NCI-H774 (cell line): ENCODE results near the gene ACSL6.
"Not testable (repeated sequence)": the region's sequence is repeated elsewhere in the genome, so short reads cannot be mapped to it uniquely, and the experiment has no call there.

Source experiments
- DNase-seq: peaks from one replicate; lab custom pipeline; 2025; lab: John Stamatoyannopoulos, UW

Gene ACSL6

DNA sequence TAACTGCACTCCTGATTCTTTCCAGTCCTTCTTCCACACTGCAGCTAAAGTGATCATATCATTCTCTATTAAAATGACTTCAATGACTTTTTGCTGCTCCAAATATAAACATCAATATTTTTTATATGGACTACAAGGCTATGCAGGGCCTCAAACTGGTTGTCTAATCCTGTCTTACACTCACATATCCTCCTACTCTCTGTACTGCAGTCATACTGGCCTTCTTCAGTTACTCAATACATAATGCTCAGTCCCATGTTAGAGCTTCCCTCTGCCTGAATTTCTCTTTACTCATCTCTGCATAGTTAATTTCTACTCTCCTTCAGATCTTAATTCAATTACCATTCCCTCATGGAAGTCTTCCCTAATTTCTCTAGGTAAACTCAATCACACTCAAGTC lies 69.4 kb downstream of the ACSL6 start:
- DNase-seq, result no peak

DNA sequence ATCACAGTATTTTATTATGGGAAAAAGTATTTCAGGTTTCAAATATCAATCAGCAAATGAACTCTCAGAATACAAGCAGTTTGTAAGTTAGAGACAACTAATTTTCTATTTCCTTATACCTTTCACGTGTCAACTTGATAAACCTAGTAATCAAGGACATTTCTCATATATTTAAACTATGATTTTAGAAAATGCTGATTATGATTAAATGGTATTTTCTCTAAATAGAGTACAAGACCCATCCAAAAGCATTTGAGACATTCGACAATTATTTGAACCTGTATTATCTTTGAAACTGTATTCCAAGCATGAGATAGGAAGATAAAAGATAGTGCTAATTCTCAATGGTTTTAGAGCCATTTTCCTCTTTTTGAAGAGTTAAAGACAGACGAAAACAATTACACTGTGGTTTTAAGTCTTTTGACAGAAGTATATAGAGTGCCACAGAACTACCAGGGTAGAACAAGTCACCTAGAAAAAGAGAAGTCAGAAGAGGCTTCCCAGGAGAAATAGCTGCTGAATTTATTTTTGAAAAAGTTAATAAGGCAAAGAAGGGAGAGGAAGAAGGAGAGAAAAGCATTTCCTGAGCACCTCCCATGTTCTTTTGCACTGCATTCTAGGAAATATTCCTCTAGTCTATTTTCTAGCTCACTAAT lies 71.6 kb downstream of the ACSL6 start:
- no peak for DNase-seq

DNA sequence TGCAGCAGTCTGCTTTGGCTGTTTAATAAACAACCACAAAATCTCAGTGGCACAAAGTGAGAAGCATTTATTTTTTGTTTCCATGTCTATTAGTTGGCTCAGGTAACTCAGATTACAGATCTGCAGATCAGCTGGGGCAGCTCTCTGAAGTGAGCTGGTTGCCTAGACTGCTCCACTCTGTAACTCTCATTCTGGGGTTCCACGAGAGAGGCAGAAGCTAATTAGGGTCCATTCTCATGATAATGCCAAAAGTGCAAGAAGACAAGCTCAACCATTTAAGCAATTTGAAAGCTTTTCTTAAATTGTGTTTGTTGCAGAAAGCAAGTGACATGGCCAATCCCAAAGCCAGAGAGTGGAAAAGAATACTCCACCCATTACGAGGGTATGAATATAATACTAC lies 79.2 kb downstream of the ACSL6 start:
- no peak for DNase-seq

DNA sequence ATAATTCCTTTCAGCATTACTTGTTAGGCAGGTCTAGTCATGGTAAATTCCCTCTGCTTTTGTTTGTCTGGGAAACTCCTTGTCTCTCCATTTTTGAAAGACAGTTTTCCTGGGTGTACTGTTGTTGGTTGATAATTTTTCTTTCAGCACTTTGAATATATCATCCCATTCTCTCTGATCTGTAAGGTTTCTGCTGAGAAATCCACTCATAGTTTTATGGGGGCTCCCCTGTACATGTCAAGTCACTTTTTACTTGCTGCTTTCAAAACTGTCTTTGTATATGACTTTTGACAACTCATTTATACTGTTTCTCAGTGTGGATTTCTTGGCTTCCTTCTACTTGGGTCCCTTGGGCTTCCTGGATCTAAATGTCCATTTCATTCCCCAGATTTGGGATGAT lies 82.5 kb downstream of the ACSL6 start:
- DNase-seq, result no peak

DNA sequence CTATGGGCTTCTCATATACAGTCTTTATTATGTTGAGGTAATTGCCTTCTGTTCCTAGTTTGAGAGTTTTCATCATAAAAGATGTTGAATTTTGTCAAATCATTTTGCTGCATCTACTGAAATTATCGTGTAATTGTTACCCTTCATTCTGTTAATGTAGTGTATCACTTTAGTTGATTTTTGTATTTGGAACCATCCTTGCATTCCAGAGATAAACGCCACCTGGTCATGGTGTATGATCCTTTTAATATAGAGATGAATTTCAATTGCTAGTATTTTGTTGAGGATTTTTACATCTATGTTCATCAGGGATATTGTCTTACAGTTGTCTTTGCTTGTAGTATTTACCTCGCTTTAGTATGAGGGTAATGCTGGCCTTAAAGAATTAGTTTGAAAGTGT lies 85.3 kb downstream of the ACSL6 start:
- no peak for DNase-seq

DNA sequence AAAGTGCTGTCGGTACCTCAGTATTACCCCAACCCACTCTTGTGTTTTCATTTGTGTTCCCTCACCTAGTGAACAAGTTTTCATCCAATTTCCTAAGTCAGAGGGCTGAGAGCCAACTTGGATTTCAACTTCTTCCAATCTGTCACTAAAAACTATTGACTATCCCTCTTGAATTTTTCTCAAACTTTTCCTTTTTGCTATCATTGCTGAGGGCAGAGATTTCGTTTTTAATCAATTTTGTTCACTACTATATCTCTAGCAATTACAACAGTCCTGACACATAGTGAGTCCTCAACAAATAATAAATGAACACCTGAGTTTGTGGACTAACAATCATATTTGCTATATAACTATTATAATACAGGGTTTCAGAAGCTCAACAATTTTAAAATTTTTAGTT lies 95.0 kb downstream of the ACSL6 start:
- DNase-seq, result no peak

DNA sequence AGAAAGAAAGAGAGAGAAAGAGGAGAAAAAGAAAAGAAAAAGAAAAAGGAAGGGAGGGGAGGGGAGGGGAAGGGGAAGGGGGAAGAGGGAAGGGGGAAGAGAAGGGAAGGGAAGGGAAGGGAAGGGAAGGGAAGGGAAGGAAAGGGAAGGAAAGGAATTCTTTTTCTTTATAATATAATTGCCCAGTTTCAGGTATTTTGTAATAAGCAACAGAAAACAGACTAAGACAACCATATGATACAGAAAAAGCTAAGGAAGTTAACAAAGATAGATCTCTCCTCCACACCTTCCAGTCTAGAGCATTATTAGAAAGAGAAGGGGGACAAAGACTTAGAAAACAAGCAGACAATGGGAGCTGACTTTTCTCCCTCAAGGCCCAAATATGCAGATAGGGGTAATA lies 97.0 kb downstream of the ACSL6 start:
- DNase-seq, result no peak

DNA sequence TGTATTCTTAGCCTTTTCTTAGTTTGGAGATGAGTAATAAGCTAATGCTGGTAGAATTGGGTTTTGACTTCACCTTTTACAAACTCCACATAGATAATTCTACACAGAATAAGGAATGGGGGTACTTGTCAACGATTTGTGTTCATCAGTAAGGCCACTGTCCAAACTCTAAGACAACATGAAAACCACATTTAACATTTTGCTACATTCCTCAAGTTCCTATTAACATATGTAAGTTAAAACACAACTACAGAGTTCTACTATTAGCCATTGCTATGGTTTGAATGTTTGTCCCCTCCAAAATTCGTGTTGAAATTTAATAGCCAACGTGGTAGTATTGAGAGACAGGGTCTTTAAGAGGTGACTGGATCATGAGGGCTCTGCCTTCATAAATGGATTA lies 97.9 kb downstream of the ACSL6 start:
- no peak for DNase-seq

DNA sequence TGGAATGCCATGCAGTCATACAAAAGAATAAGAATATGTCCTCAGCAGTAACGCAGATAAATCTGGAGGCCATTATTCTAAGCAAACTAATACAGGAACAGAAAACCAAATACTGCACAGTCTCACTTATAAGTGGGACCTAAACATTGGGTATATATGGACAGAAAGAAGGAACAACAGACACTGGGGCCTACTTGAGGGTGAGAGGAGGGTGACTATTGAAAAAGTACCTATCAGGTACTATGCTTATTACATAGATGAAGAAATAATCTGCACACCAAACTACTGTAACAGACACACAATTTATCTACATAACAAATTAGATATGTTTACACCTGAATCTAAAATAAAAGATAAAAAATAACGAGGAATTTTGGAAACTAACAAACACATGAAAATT lies 104.8 kb downstream of the ACSL6 start:
- DNase-seq, result no peak

DNA sequence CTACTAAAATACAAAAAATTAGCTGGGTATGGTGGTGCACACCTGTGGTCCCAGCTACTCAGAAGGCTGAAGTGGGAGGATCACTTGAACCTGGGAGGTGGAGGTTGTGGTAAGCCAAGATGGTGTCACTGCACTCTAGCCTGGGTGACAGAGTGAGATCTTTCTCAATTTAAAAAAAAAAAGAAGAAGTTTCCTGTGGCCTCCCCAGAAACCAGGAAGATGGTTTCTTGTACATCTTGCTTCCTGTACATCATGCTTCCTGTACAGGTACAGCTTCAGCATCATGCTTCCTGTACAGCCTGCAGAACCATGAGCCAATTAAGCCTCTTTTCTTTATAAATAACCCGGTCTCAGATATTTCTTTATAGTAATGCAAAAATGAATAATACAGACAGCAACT lies 109.2 kb downstream of the ACSL6 start:
- not testable (repeated sequence) for DNase-seq
